Ovary (tissue), 3 donors: Measurements from ENCODE around the gene PRIMA1.

Experiments used
- CTCF ChIP-seq, 3 donors: fragments of 450-650 bp in 2 of 3; fragments of 200-600 bp in 1 of 3; IDR thresholded peaks; one replicate each; pipeline versions ENCODE4 v1.5.1 to v1.8.0; 2016 to 2022; ENCODE audit warnings: antibody characterized with exemption in 3 of 3, mild to moderate bottlenecking in 1 of 3
- EP300 ChIP-seq: sonication (generic); formaldehyde crosslinking; IDR thresholded peaks from one replicate; pipeline ENCODE4 v1.6.1; 2017; ENCODE audit warnings: antibody characterized with exemption
- POLR2A ChIP-seq: fragments of 450-650 bp; IDR thresholded peaks from one replicate; pipeline ENCODE4 v1.6.1; 2017; ENCODE audit warnings: antibody characterized with exemption, mild to moderate bottlenecking, moderate library complexity
- donor health status: DM: no; HTN: no; CAD: no.

DNA sequence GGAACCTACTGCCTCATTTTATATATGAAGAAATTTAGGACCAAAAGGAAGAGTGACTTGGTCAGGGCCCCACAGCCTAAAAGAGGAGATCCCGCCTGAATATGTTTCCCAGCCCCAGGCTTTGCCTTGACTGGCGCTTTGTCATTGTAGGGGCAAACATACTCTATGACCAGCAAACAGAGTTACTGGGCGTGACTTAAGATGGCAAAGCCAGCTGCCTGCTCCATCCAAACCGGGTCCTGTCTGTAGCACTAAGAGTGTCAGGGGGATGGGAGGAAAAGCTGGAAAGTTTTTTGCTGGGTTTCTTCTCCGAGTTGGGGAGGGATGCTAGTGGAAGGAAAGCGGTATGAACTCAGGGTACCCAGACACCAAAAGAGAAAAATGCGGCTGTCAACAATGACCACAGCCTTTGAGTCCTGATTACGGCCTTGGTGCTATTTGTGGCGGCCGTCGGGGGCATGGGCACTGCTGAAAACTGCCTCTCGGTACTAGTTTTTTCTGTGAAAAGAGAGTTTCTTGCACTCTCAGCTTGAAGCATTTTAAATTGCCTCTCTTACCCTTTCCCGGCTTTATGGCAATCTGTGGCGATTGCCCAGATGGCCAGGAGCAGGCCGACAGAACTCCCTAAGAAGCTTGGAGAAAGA lies 82.7 kb downstream of the PRIMA1 start:
- TF ChIP-seq CTCF (IDR thresholded peaks at IDR 0.05) (no peak), POLR2A (no peak), EP300 (no peak)
